PC-3 (cell line): ENCODE data around the gene CCSER1. TPM values are rescaled to one million over a fixed set of nuclear protein-coding genes. Genes with fewer than 3 reads are reported as not detected.

Experiments
- ATAC-seq: fragments of 200-7000 bp; cut with Tn5 transposase; 2 replicates; pipeline ENCODE4 v1.9.1; 2020; ENCODE audit warnings: mild to moderate bottlenecking, moderate library complexity
- BruUV-seq: library from RNA; stranded (reverse); fragments of 400-500 nt; replicated peaks from 2 replicates; lab custom pipeline; 2021; lab: Mats Ljungman, UMichigan
- CTCF ChIA-PET: fragments of 300-600 bp; sonication (Branson Sonifier 250); formaldehyde crosslinking; loops from one replicate; lab custom pipeline; 2022; ENCODE audit warnings: antibody characterized with exemption; lab: Charles Lee
- POLR2A ChIA-PET: fragments of 300-600 bp; sonication (Branson Sonifier 250); formaldehyde crosslinking; loops from one replicate; lab custom pipeline; 2022; ENCODE audit warnings: antibody characterized with exemption; ENCODE audit not compliant: unreplicated experiment; lab: Charles Lee
- DNase-seq: peaks from one replicate; pipeline ENCODE4 v3.0.0-alpha.2; 2015
- H2AFZ ChIP-seq: fragments of 300-600 bp; sonication (generic); 2 replicates; pipeline ENCODE4 v1.6.0; 2016; ENCODE audit warnings: antibody characterized with exemption, low read length
- H3F3A ChIP-seq: fragments of 300-600 bp; sonication (generic); one replicate; pipeline ENCODE4 v1.6.0; 2017; ENCODE audit warnings: antibody characterized with exemption, low read length, control low read depth, mild to moderate bottlenecking; ENCODE audit not compliant: unreplicated experiment
- H3K27ac ChIP-seq: fragments of 300-600 bp; sonication (generic); 2 replicates; pipeline ENCODE4 v1.5.1; 2016; ENCODE audit warnings: mild to moderate bottlenecking, low read length
- H3K27me3 ChIP-seq: fragments of 300-600 bp; sonication (generic); 2 replicates; pipeline ENCODE4 v1.6.1; 2016; ENCODE audit warnings: low read length, mixed read lengths
- H3K36me3 ChIP-seq: fragments of 300-600 bp; sonication (generic); 2 replicates; pipeline ENCODE4 v1.6.1; 2016; ENCODE audit warnings: low read depth, mixed run types, low read length, mixed read lengths
- H3K4me1 ChIP-seq: fragments of 300-600 bp; sonication (generic); 2 replicates; pipeline ENCODE4 v1.5.1; 2016; ENCODE audit warnings: low read length; ENCODE audit not compliant: insufficient read depth
- H3K4me2 ChIP-seq: fragments of 300-600 bp; sonication (generic); 2 replicates; pipeline ENCODE4 v1.6.0; 2016; ENCODE audit warnings: low read length
- H3K4me3 ChIP-seq: fragments of 300-600 bp; sonication (generic); 2 replicates; pipeline ENCODE4 v1.5.1; 2016; ENCODE audit warnings: mild to moderate bottlenecking, low read length, mixed read lengths
- H3K79me2 ChIP-seq: fragments of 300-600 bp; sonication (generic); 2 replicates; pipeline ENCODE4 v1.6.1; 2017; ENCODE audit warnings: low read length, mixed read lengths
- H3K9ac ChIP-seq: fragments of 300-600 bp; sonication (generic); 2 replicates; pipeline ENCODE4 v1.6.0; 2016; ENCODE audit warnings: mild to moderate bottlenecking, low read length
- H3K9me2 ChIP-seq: fragments of 300-600 bp; sonication (generic); replicated peaks from 2 replicates; pipeline ENCODE4 v1.6.1; 2016; ENCODE audit warnings: mixed run types, low read length, mixed read lengths
- H3K9me3 ChIP-seq: fragments of 300-600 bp; sonication (generic); 2 replicates; pipeline ENCODE4 v1.6.1; 2016; ENCODE audit warnings: low read length, mixed read lengths
- H4K20me1 ChIP-seq: fragments of 300-600 bp; sonication (generic); 2 replicates; pipeline ENCODE4 v1.6.1; 2016; ENCODE audit warnings: low read length, mixed read lengths
- EZH2 ChIP-seq: fragments of 300-600 bp; sonication (generic); IDR thresholded peaks from one replicate; pipeline ENCODE4 v1.6.1; 2017; ENCODE audit warnings: antibody characterized with exemption, mild to moderate bottlenecking, low read length; ENCODE audit not compliant: unreplicated experiment
- EZH2phosphoT487 ChIP-seq: fragments of 300-600 bp; sonication (generic); IDR thresholded peaks from 2 replicates; pipeline ENCODE4 v1.6.1; 2018; ENCODE audit warnings: mild to moderate bottlenecking, antibody characterized with exemption, low read length, borderline replicate concordance
- intact Hi-C: fragments of 100-400 bp; cut with micrococcal nuclease; formaldehyde crosslinking; loops from 2 replicates; pipeline ENCODE4 v1.9.0; 2023
- total RNA-seq: library from RNA; depleted of rRNA; stranded (reverse); fragments of >200 nt; gene quantifications from 2 replicates; pipeline ENCODE4 v1.2.3, GENCODE V29; 2014
- TF ChIP-seq, protein P1 (sequence below): fragments of 300-600 bp; sonication (generic); conservative IDR thresholded peaks from 2 replicates; pipeline ENCODE4 v1.5.1; 2017; ENCODE audit warnings: antibody characterized with exemption, low read depth, mild to moderate bottlenecking, low read length

Gene CCSER1
- total RNA-seq, 1 experiment from 2014 or later = 6.0 TPM

DNA sequence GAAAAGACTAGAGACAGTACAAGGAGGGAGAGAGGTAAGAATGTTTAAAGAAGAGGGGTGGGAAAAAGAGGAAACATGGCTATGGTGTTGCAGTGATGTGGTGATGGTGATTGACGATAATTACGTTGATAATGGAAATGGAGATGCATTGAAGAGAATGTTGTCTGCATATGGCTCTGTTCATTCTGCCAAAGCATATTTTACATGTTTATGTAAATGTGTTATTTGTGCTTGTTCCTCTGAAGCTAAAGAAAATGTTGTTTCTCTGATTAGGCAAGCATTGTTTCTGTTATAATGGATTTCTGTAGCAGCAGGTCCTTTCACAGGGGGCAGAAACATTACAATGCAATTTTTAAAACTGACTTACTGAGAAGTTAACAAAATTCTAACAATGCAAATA lies 958.8 kb downstream of the CCSER1 start:
- no TSS peak for BruUV-seq
- Histone ChIP-seq H3K9me2 (no peaks in the 10 kb centered on the region), H3K36me3 (no peaks in the 10 kb centered on the region), H4K20me1 (no peaks in the 10 kb centered on the region), H2AFZ (no peak overlapping the region), H3K4me1 (no peaks in the 10 kb centered on the region), H3K4me3 (no peak overlapping the region), H3K27me3 (no peaks in the 10 kb centered on the region), H3K9ac (no peak overlapping the region), H3K79me2 (no peaks in the 10 kb centered on the region), H3K9me3 (no peaks in the 10 kb centered on the region), H3F3A (no peaks in the 10 kb centered on the region), H3K4me2 (no peak overlapping the region), H3K27ac (no peak overlapping the region)
- DNase-seq (no peak), ATAC-seq (no peak)
- POLR2A ChIA-PET = no interaction called here
- CTCF ChIA-PET = no interaction called here
- no peak for TF ChIP-seq EZH2
- TF ChIP-seq EZH2phosphoT487 = no peak
- TF ChIP-seq, protein P1, sequence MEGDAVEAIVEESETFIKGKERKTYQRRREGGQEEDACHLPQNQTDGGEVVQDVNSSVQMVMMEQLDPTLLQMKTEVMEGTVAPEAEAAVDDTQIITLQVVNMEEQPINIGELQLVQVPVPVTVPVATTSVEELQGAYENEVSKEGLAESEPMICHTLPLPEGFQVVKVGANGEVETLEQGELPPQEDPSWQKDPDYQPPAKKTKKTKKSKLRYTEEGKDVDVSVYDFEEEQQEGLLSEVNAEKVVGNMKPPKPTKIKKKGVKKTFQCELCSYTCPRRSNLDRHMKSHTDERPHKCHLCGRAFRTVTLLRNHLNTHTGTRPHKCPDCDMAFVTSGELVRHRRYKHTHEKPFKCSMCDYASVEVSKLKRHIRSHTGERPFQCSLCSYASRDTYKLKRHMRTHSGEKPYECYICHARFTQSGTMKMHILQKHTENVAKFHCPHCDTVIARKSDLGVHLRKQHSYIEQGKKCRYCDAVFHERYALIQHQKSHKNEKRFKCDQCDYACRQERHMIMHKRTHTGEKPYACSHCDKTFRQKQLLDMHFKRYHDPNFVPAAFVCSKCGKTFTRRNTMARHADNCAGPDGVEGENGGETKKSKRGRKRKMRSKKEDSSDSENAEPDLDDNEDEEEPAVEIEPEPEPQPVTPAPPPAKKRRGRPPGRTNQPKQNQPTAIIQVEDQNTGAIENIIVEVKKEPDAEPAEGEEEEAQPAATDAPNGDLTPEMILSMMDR = no peak
- intact Hi-C loops = no loop called here

DNA sequence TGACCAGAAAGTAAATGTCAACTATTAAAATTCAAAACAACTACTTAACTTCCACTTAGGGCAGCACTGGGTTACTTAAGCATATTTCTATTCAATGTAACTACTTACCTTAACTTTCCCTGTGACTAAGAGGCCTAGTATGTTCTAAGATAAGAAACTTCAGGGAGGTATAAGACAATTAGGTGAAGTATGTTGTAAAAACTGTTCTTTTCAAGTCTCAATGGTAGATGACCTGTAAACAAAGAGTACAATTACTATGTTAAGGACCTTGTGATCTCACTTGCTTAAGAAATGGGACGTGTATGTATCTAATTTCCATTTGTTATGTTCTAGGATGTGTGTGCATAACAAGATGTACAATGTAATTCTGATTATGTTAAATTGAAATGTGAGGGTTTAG lies 960.5 kb downstream of the CCSER1 start:
- Histone ChIP-seq H3K27ac (no peak overlapping the region), H3K36me3 (no peaks in the 10 kb centered on the region), H3K4me3 (no peak overlapping the region), H3K4me2 (no peak overlapping the region), H3K9me3 (no peaks in the 10 kb centered on the region), H3K9ac (no peak overlapping the region), H3K9me2 (no peaks in the 10 kb centered on the region), H3K4me1 (peaks cover 8% of the 10 kb centered on the region; the same call in 1 of the 2 replicates), H4K20me1 (no peaks in the 10 kb centered on the region), H3K27me3 (no peaks in the 10 kb centered on the region), H3F3A (no peaks in the 10 kb centered on the region), H3K79me2 (no peaks in the 10 kb centered on the region), H2AFZ (no peak overlapping the region)
- ATAC-seq (no peak), DNase-seq (no peak)
- TF ChIP-seq EZH2 = no peak
- ChIA-PET POLR2A (no interaction called here), CTCF (no interaction called here)
- BruUV-seq = no TSS peak
- intact Hi-C loops = no loop called here

GRCh38 chr4:91089178-91089577 lies 962.0 kb downstream of the CCSER1 start:
- H2AFZ ChIP-seq = peak overlapping the region; percentile 20; the same call in 1 of the 2 replicates

More at GRCh38 chr4:91089178-91089577, 962.0 kb downstream of the CCSER1 start:
- no peaks in the 10 kb centered on the region for H3K36me3 ChIP-seq
- H3K27me3 ChIP-seq = no peaks in the 10 kb centered on the region
- H3K4me2 ChIP-seq = no peak overlapping the region
- TF ChIP-seq, protein P1 = no peak
- TF ChIP-seq EZH2 (no peak), EZH2phosphoT487 (no peak)
- no TSS peak for BruUV-seq
- DNase-seq (no peak), ATAC-seq (no peak)
- no peak overlapping the region for H3K4me3 ChIP-seq
- no peaks in the 10 kb centered on the region for H3K79me2 ChIP-seq
- CTCF ChIA-PET = no interaction called here
- no peaks in the 10 kb centered on the region for H3K9me3 ChIP-seq
- H3K27ac ChIP-seq = no peak overlapping the region
- peaks cover 9% of the 10 kb centered on the region; the same call in 1 of the 2 replicates for H3K4me1 ChIP-seq
- H3K9ac ChIP-seq = no peak overlapping the region
- no peaks in the 10 kb centered on the region for H3F3A ChIP-seq
- POLR2A ChIA-PET = no interaction called here
- H3K9me2 ChIP-seq = no peaks in the 10 kb centered on the region
- intact Hi-C loops = no loop called here
- H4K20me1 ChIP-seq = no peaks in the 10 kb centered on the region
